ENCODE measurements around the gene SLC25A38. TPM values are rescaled to one million over a fixed set of nuclear protein-coding genes. Genes with fewer than 3 reads are reported as not detected.

The SLC25A38 gene
- total and polyA plus RNA-seq, 9 of the 15 experiments (the other 6 are each of a cell fraction or from before 2014, with no cell fraction given) = 13.5 to 51.1 (median 30.6) TPM

- TF ChIP-seq ETV5 (CRISPR knock-in tag; IDR thresholded peaks at IDR 0.05; ENCODE audit: low read depth) = no peak
Measured at GRCh38 chr3:39408493-39409372, 25.6 kb downstream of the SLC25A38 start (continued).

- no TSS peak for BruUV-seq (replicated peaks)
- 78% methylated on average over 7 of the region's 7 CpGs for WGBS (ENCODE audit: insufficient coverage, low coverage, missing lambda C conversion rate)
- no peak overlapping the region for H2AFZ ChIP-seq (ENCODE audit: low read depth, low read length)
- POLR2A ChIA-PET = interaction anchor here (0.6 to 5.9 kb wide), 7 partner anchors 14 to 119 kb away, joined by 3 to 45 read pairs (median 3); no protein-coding TSS in a partner anchor
- H3K4me1 ChIP-seq (replicated peaks in 1 of 2; ENCODE audit: control insufficient read depth in 2 of 2, insufficient read depth in 2 of 2, low read length in 2 of 2) = peaks cover 18 to 29% of the 10 kb centered on the region in 2 experiments; a peak in 4 of 5 replicates
- FAIRE-seq = no peak
- H3K4me3 ChIP-seq = peak overlapping the region; percentile 1; the same call in 1 of the 2 replicates
- peak overlapping the region; percentile 56; the same call in 1 of the 2 replicates for H3K4me2 ChIP-seq (ENCODE audit: insufficient read depth, low read length)
- peak overlapping the region; percentile 50 for H3K27ac ChIP-seq (ENCODE audit: extremely low read depth, low read depth, low read length)
- peak overlapping the region; percentile 84 to 94 for H3K9ac ChIP-seq (ENCODE audit: insufficient read depth in 1 of 2, low read depth in 2 of 2, low read length in 2 of 2)
- H3K36me3 ChIP-seq (ENCODE audit: control insufficient read depth, insufficient read depth, low read length) = peaks cover 74% of the 10 kb centered on the region
- H3K9me3 ChIP-seq (replicated peaks; ENCODE audit: control insufficient read depth, insufficient read depth, low read depth, low read length) = no peaks in the 10 kb centered on the region
- peaks cover 62% of the 10 kb centered on the region for H3K79me2 ChIP-seq (ENCODE audit: control insufficient read depth, insufficient read depth, low read length)
- peaks cover 43% of the 10 kb centered on the region for H4K20me1 ChIP-seq (replicated peaks; ENCODE audit: control insufficient read depth, insufficient read depth, low read length)
- CTCF ChIA-PET (ENCODE audit: low intra/inter-chr PET ratio) = no interaction called here
- no peaks in the 10 kb centered on the region for H3K9me1 ChIP-seq (ENCODE audit: control insufficient read depth, insufficient read depth, low read length)
- in situ Hi-C loops (cut with MboI) = loop anchor here (10.0 to 25.0 kb wide), 2 partner anchors 895 to 1053 kb away; partner anchors contain the start of genes EIF1B and RPL14
- intact Hi-C loops (cut with micrococcal nuclease) = loop anchor here (5.0 to 10.0 kb wide), 3 partner anchors 33 to 895 kb away; partner anchors contain the start of gene EIF1B
- no peak for ATAC-seq
- H3K27me3 ChIP-seq (ENCODE audit: control insufficient read depth in 2 of 2, insufficient read depth in 2 of 2, low read length in 2 of 2) = no peaks in the 10 kb centered on the region
- no peak for DNase-seq (ENCODE audit: extremely low read depth in 1 of 4, low spot score in 3 of 4)
- TF ChIP-seq POLR2A (conservative IDR thresholded peaks at IDR 0.05) (peak; percentile 52; the same call in 1 of the 2 replicates), POLR2B (IDR thresholded peaks at IDR 0.05; ENCODE audit: low read depth, partially characterized antibody) (peak; percentile 10), NFRKB (IDR thresholded peaks at IDR 0.05; ENCODE audit: low read depth) (no peak), POLR2G (IDR thresholded peaks at IDR 0.05; ENCODE audit: low read depth, low read length) (peak; percentile 46; the same call in 1 of the 2 replicates), SMAD2 (IDR thresholded peaks at IDR 0.05; ENCODE audit: low read depth, low read length) (no peak), CEBPB (tag; IDR thresholded peaks at IDR 0.05) (no peak), ARHGAP35 (IDR thresholded peaks at IDR 0.05; ENCODE audit: partially characterized antibody) (no peak), ZSCAN29 (IDR thresholded peaks at IDR 0.05) (no peak), ZNF197 (CRISPR knock-in tag; IDR thresholded peaks at IDR 0.05; ENCODE audit: low read depth) (no peak), RBFOX2 (IDR thresholded peaks at IDR 0.05; ENCODE audit: low read depth, low read length) (peak; percentile 58), ZBTB43 (CRISPR knock-in tag; IDR thresholded peaks at IDR 0.05) (0 out of 2 replicates have a peak, but pooled peaks have one; percentile 58), ZNF408 (CRISPR knock-in tag; IDR thresholded peaks at IDR 0.05; ENCODE audit: low read depth) (no peak), ZNF507 (tag; conservative IDR thresholded peaks at IDR 0.05) (no peak), NFXL1 (CRISPR knock-in tag; IDR thresholded peaks at IDR 0.05) (peak; percentile 83; the same call in 1 of the 2 replicates), SUPT5H (IDR thresholded peaks at IDR 0.05) (peak; percentile 19), POLR2AphosphoS5 (IDR thresholded peaks at IDR 0.05; ENCODE audit: control insufficient read depth, insufficient read depth, low read depth, low read length) (no peak; the same call in 1 of the 2 replicates), E2F1 (CRISPR knock-in tag; IDR thresholded peaks at IDR 0.05) (peak; percentile 59; the same call in 1 of the 2 replicates), NFATC3 (IDR thresholded peaks at IDR 0.05) (no peak)
Measured at GRCh38 chr3:39409514-39410136, 26.5 kb downstream of the SLC25A38 start.

All from K562 (cell line).